HG03159 (cell line): ENCODE results near the gene MTX2.

ENCODE experiments used
- ATAC-seq: cut with Tn5 transposase; IDR thresholded peaks from one replicate; pipeline ENCODE4 v1.9.1; 2021; ENCODE audit warnings: mild to moderate bottlenecking, moderate library complexity; ENCODE audit not compliant: unreplicated experiment

The MTX2 gene

GRCh38 chr2:176269319-176270099 is at the start of gene MTX2:
Gene MTX2 (plus strand): TSS chr2:176269442. CDS start chr2:176269630, 188 bp downstream.
- peak; percentile 95 for ATAC-seq

DNA sequence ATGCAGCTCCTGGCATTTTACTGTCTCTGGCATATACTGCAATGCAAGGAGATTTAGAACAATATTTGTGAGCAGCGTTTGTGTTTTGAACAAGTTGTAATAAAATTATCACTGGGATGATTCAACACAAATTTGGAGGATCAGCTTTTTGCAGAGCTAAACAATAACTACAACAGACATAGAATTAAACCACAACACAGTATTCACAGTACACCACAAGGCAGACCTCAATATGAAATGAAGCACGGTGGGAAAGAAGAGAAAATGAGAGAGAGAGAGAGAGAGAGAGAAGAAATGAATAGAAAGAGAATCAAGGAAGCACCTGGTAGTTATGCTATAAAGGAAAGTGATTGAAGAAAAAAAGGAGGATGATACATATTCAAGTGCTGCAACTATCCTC is 41.4 kb upstream of the MTX2 start:
- no peak for ATAC-seq

DNA sequence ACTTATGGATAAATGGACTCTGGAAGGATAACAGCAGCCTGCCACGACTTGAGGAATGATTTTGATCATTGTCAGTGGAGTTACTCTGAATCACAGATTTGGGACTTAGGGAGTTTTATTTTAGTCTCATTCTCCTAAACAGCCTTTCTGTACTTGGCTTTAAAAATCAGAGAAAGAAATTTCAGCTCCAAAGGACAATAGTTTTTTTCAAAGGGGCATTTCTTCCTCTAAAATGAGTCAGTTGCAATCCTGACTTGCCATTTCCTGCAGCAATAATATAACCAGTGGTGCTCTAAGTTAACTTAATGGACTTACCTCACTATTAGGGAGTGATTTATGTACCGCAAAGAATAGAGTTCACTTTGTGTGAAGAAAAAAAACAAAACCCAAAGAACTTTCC is 35.1 kb upstream of the MTX2 start:
- ATAC-seq = no peak

DNA sequence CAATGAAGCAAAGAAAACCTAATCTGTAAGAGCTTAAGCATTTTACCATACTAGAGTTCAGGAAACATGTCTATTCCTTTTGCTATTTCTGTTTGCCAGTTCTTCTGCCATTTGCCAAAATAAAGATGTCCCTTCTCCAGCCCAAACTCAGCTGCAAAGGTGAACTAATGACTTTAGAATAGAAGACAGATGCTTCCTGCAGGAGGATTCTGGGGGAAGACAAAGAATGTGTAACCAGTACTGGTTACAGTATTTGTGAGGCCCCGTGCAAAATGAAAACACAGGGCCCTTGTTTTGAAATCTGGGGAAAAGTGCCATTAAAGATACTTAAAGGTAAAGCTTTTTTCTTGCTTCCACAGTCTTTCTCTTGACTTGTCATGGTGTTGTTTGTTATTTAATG is 34.3 kb upstream of the MTX2 start:
- ATAC-seq = no peak

- ATAC-seq = no peak
Observed at GRCh38 chr2:176237456-176237855, 31.8 kb upstream of the MTX2 start.

DNA sequence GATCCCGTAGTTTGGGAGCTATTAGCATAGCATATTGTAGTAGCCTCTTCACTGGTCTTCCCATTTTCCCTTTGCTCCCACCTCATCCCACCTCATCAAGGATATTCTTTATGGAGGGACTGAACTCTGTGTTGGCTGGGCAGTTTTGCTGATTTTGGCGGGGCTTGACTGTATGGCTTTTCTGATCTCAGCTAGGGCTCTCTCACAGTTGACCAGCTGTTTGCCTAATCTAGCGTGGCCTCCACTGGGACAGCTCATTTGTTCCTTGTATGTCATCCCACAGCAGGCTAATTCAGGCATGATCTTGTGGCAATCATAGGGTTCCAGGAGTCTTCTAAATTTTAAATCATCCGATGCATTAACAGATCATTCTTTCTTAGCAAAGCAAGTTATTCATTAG is 30.2 kb upstream of the MTX2 start:
- no peak for ATAC-seq

- ATAC-seq = no peak
Observed at GRCh38 chr2:176240301-176240700, 28.9 kb upstream of the MTX2 start.

- ATAC-seq = no peak
Observed at GRCh38 chr2:176242276-176242675, 27.0 kb upstream of the MTX2 start.

DNA sequence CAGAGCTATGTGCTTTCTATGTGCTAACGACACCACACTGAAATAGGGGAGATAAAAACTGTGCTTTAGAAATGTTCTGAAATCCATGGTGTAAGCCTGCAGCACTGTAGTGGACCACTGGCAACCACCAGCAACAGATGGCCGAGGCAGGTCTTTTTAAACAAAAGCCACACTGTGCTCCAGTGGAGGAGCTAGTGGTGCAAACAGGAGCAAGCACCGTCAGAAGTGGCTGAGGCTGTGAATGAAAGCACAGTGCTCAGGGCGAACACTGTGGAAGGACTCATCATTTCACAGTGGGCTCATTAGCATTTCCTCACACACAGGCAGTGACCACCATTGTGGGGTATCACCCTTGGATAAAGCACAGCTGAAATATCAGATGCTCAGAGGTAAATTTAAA is 22.9 kb upstream of the MTX2 start:
- ATAC-seq = no peak

DNA sequence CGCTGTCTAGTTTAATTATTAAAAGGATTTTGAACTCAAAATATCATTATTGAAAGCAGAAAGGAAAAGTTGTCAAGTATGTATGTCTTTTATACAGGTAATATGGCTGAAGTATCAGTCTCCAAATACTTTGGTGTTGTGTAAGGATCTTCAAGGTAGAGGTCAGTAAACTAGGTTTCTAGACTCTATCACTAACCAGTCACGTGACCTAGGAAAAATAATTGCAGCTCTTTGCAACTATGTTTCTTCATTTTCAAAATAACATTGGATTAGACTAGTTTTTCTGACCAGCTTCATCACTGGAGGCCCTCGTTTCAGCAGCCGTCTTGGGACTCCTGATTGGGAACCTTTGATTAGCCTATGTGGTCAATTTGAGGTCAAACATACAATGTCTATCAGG is 21.4 kb upstream of the MTX2 start:
- ATAC-seq = no peak

DNA sequence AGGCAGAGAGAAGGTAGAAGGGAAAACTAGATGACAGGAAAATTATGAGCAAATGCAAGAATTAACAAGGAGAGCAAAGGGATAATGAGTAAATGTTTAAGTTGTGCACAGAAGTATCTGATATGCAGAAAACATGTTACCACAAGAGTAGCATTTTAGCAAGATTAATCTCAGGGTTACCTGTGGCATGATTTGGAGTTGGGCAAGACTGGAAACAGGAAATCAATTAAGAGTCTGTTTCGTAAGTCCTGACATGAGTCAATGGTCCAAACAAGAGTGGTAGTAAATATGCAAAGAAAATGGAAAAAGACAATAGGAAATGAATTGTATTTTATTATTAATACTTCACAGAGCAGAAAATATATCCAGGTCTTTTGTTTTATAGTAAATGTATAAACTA is 17.3 kb upstream of the MTX2 start:
- no peak for ATAC-seq

DNA sequence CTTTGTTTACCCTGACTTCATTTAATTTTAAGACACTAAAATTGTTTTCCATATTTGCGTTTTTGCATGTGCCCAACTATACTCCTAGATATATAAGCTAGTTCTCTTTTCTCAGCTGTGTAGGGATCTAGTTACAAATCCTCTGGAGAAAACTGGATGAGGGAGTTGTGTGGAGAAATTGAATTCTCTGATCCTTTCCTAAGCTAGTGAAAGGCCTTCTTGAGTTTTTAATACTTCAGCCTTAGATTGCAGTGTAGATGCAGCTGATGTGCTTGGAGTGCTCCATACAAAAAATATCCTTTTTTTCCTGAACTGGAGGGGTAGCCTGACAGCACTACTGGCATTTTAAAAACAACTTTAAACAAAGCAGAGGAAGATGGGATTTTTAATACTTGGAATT is 8.6 kb upstream of the MTX2 start:
- no peak for ATAC-seq

DNA sequence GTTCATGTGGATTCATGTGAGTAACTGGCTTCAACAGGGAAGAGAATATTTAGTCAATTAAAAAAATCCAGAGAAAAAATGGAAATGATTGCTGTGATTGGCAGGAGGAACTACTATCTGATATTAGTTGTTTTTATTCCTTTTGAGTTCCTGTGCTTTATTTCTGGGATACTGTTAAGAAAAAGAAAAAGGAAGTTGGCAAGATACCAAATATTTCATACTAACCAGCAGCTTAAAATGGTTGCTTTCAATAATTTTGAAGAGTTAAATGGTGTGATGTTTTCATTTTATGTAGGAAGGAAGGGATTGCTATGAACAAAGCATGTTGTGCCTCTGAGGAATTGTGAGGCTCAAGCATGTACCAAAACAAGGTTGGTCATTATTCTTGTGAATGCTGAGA is 8.1 kb upstream of the MTX2 start:
- ATAC-seq = no peak

DNA sequence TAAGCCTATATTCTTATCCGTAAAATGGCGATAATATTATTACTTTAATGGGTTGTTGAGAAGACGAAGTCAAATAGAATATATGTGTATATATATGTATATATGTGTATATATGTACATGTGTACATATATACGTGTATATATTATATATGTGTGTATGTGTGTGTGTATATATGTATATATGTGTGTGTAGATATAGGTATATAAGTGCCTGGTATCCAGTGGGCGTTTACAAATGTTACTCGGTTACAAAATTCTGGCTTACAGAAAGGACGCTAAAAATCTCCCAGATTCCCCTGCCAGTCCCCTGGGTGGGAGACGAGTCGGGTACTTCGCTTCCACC is 295 bp upstream of the MTX2 start:
- ATAC-seq = peak; percentile 27

DNA sequence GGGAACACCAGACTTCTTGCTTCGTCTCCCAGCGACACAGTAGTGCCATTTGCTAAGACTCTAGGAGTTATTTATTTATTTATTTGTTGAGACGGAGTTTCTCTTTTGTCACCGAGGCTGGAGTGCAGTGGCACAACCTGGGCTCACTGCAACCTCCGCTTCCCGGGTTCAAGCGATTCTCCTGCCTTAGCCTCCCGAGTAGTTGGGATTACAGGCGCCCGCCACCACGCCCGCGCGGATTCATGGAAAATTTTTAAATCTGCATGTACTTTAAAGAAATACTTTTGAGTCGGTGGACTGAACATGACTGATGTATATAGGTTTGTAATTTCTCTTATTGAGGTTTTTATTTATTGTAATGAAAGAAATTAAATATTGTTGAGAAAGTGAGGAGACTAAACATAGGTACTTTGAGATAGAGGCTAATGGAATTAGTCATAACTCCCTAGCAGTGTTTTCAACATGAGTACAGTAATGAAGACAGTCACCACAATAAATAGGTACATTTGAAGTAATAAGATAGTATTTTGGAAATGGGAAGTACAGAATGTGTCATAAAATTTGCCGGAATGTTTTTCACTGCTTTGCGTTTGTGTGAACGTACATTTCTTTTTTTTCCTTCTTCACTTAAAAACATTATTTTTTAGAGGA is 983 bp downstream of the MTX2 start:
- ATAC-seq = no peak

DNA sequence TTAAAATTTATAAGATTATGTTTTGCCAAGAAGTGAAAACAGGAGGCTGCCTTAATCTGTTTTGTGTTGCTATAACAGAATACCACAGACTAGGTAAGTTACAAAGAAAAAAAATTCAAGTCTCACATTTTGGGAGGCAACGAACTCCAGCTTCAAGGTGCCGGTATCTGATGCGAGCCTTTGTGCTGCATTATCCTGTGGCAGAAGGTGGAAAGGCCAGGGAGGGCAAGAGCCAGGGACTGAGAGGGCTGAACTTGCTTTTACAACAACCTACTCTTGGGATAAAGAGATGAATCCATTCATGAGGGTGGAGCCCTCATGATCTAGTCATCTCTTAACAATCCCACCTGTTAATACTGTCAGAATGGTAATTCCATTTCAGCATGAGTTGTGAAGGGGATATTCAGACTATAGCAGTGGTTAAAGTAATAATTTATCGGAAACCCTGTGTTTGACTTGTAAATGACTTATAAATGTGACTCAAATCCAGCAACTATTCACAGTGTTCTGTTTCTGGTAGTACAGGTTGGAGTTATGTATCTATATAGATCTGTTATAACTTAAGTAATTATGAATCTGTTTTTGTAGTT is 3.7 kb downstream of the MTX2 start:
- ATAC-seq = no peak

DNA sequence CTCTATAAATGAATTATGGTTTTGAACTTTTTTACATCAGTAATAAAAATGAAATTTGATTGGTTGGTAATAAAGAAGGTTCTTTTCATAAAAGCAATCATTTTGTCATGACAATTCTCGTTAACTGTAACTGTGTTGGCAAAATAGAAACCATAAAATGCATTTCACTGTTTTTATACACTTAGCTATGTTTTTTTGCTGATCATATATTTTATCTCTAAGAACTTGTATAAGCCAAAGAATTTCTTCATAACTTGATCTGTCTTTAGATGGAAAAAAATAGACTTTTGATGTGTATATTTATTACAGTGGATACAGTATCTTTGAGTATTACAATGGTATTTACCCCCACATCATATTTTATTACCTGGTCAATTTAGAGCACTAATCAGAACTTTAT is 9.7 kb downstream of the MTX2 start:
- ATAC-seq = no peak

GRCh38 chr2:176280156-176280555 is 10.9 kb downstream of the MTX2 start:
- ATAC-seq = no peak

DNA sequence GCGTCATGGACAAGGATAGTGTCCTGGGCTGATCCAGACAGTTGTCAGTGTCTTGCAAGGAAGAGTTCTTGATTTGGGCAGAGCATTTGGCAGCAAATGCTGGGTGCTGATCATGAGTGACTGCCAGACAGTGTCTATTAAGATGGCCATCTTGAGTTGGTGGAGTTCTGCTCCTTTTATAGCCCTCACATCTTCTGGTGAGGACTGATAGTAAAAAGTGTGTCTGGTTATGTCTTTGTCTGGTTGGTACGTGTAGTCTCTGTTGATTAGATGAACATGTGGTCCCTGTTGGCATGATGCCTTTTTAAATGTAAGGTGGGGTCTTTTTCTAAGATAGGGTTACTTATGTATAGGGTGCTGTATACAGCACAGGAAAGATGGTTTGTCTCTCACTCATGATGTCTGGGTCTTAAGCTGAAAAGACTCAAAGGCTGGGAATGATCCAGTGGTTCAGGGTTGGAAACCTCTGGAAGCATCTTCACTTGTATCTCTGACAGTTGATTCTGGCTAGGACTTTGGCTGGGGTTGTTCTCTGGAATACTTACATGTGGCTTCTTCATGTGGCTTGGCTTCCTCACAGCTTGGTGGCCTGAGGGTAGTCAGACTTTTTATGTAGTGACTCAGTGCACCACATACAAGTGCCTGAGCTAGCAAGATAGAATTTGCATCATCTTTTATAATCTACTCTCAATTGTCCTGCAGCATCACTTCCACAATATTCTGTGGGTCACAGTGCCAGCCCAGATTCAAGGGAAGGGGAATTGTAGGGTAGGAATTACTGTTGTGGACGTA is 11.8 kb downstream of the MTX2 start:
- no peak for ATAC-seq

DNA sequence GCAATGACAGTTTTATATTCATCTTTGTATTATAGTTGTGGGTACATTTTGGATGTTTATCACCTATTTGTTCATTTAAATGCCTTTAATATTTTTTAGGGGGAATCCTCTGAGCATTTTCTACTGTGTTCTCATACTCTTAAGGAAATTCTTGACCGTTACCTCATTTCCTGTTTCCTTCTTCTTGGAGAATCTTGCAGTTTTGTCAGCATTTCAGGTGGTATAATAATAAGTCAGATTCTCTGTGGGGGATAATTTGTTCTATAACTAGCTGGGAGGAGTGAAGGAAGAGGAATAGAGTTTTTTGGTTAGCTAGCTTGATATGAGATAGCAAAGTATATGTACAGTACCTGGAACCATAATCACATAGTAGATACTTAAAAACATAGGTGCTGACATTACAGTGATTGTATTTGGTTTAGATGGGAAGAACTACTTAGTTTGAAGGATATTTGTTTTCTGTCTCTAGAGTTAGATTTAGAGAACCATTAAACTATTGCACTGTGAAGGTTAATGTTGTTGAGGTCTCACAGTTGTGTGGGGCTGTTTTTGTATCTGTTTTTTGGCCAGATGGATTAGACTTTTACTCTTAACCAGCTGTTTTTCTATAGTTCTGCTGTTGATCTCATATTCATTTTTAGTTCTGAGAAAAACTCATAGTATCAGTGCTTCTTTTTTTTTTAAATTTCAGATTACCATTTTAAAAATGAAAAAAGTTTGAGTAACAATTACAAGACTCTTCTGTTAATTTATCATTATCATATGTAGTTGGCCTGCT is 14.2 kb downstream of the MTX2 start:
- no peak for ATAC-seq
